OCI-LY3 (cell line): ENCODE data around the gene HACD4.

Source experiments
- H2AFZ ChIP-seq: fragments of 200-600, 300-600 bp; shearing (Covaris generic); 2 replicates; pipeline ENCODE4 v1.6.0; 2014; ENCODE audit warnings: antibody characterized with exemption, low read depth, low read length
- H3K27ac ChIP-seq: fragments of 200-600, 300-600 bp; sonication (generic); 2 replicates; pipeline ENCODE4 v1.5.1; 2014; ENCODE audit warnings: mild to moderate bottlenecking, low read length, moderate library complexity, mixed read lengths
- H3K27me3 ChIP-seq: fragments of 200-600, 300-600 bp; sonication (generic); 2 replicates; pipeline ENCODE4 v1.6.1; 2014; ENCODE audit warnings: low read depth, low read length, mixed read lengths
- H3K36me3 ChIP-seq: fragments of 200-600, 300-600 bp; sonication (generic); replicated peaks from 2 replicates; pipeline ENCODE3; 2014; ENCODE audit warnings: low read depth, low read length, mixed read lengths
- H3K4me1 ChIP-seq: fragments of 300-600, 200-600 bp; sonication (generic); 2 replicates; pipeline ENCODE4 v1.6.1; 2014; ENCODE audit warnings: low read length, mixed read lengths
- H3K4me2 ChIP-seq: fragments of 200-600, 300-600 bp; sonication (generic); 2 replicates; pipeline ENCODE4 v1.6.1; 2014; ENCODE audit warnings: low read length, mixed read lengths
- H3K4me3 ChIP-seq: fragments of 300-600, 200-600 bp; sonication (generic); 2 replicates; pipeline ENCODE4 v1.5.1; 2014; ENCODE audit warnings: antibody characterized with exemption, mild to moderate bottlenecking, low read length, moderate library complexity
- H3K79me2 ChIP-seq: fragments of 300-600, 200-600 bp; shearing (Covaris generic); 2 replicates; pipeline ENCODE4 v1.6.1; 2014; ENCODE audit warnings: mild to moderate bottlenecking, low read length, mixed read lengths
- H3K9ac ChIP-seq: fragments of 300-600, 200-600 bp; shearing (Covaris generic); 2 replicates; pipeline ENCODE4 v1.6.0; 2014; ENCODE audit warnings: mild to moderate bottlenecking, low read length, moderate library complexity
- H3K9me3 ChIP-seq: fragments of 200-600, 300-600 bp; shearing (Covaris generic); 2 replicates; pipeline ENCODE4 v1.6.1; 2014; ENCODE audit warnings: low read length, mixed read lengths; ENCODE audit not compliant: insufficient read depth
- H4K20me1 ChIP-seq: fragments of 200-600, 300-600 bp; sonication (generic); 2 replicates; pipeline ENCODE4 v1.6.1; 2016; ENCODE audit warnings: low read length, mixed read lengths; ENCODE audit not compliant: insufficient read depth
- CTCF ChIP-seq: fragments of 200-600, 300-600 bp; sonication (generic); IDR thresholded peaks from 2 replicates; pipeline ENCODE4 v1.5.1; 2014; ENCODE audit warnings: antibody characterized with exemption, low read length, low read depth
- EZH2phosphoT487 ChIP-seq: fragments of 200-600 bp; shearing (Covaris generic); IDR thresholded peaks from 2 replicates; pipeline ENCODE4 v1.6.1; 2018; ENCODE audit warnings: antibody characterized with exemption, mixed run types, low read depth

HACD4 gene

GRCh38 chr9:20996809-20997208 is 34.6 kb downstream of the HACD4 start:
- no peak overlapping the region for H2AFZ ChIP-seq
- H4K20me1 ChIP-seq = no peaks in the 10 kb centered on the region
- H3K9ac ChIP-seq = no peak overlapping the region
- peaks cover 17% of the 10 kb centered on the region for H3K36me3 ChIP-seq
- H3K4me1 ChIP-seq = peaks cover 18% of the 10 kb centered on the region
- no peaks in the 10 kb centered on the region for H3K79me2 ChIP-seq
- TF ChIP-seq EZH2phosphoT487 = no peak
- TF ChIP-seq CTCF = no peak
- H3K4me2 ChIP-seq = no peak overlapping the region
- no peak overlapping the region for H3K4me3 ChIP-seq
- no peak overlapping the region for H3K27ac ChIP-seq
- 0 out of 2 replicates have a peak, but pooled peaks cover 9% of the 10 kb centered on the region for H3K9me3 ChIP-seq
- no peaks in the 10 kb centered on the region for H3K27me3 ChIP-seq

GRCh38 chr9:20995616-20996015 is 35.8 kb downstream of the HACD4 start:
- Histone ChIP-seq H3K4me3 (no peak overlapping the region), H4K20me1 (no peaks in the 10 kb centered on the region), H3K9me3 (peaks cover 3% of the 10 kb centered on the region; the same call in 1 of the 2 replicates), H2AFZ (no peak overlapping the region), H3K9ac (no peak overlapping the region), H3K79me2 (no peaks in the 10 kb centered on the region), H3K27ac (no peak overlapping the region), H3K36me3 (peaks cover 11% of the 10 kb centered on the region), H3K27me3 (no peaks in the 10 kb centered on the region), H3K4me2 (no peak overlapping the region), H3K4me1 (peaks cover 18% of the 10 kb centered on the region)
- TF ChIP-seq EZH2phosphoT487 (no peak), CTCF (no peak)

- H3K27me3 ChIP-seq = no peaks in the 10 kb centered on the region
- TF ChIP-seq CTCF = no peak
- no peak for TF ChIP-seq EZH2phosphoT487
- H2AFZ ChIP-seq = no peak overlapping the region
- H3K4me3 ChIP-seq = no peak overlapping the region
- H3K4me1 ChIP-seq = peaks cover 18% of the 10 kb centered on the region
- H4K20me1 ChIP-seq = no peaks in the 10 kb centered on the region
- H3K9me3 ChIP-seq = peaks cover 10% of the 10 kb centered on the region; the same call in 1 of the 2 replicates
- no peak overlapping the region for H3K27ac ChIP-seq
- H3K79me2 ChIP-seq = no peaks in the 10 kb centered on the region
- H3K9ac ChIP-seq = no peak overlapping the region
- no peak overlapping the region for H3K4me2 ChIP-seq
- peaks cover 17% of the 10 kb centered on the region for H3K36me3 ChIP-seq
Observed at GRCh38 chr9:20994486-20994885, 37.0 kb downstream of the HACD4 start.

- Histone ChIP-seq H3K4me2 (no peak overlapping the region), H3K27ac (no peak overlapping the region), H2AFZ (no peak overlapping the region), H3K36me3 (peaks cover 19% of the 10 kb centered on the region), H3K9me3 (peaks cover 10% of the 10 kb centered on the region; the same call in 1 of the 2 replicates), H3K79me2 (no peaks in the 10 kb centered on the region), H3K27me3 (no peaks in the 10 kb centered on the region), H3K4me1 (peaks cover 22% of the 10 kb centered on the region), H4K20me1 (no peaks in the 10 kb centered on the region), H3K4me3 (no peak overlapping the region), H3K9ac (no peak overlapping the region)
- TF ChIP-seq EZH2phosphoT487 (no peak), CTCF (no peak)
Observed at GRCh38 chr9:20990867-20991266, 40.6 kb downstream of the HACD4 start.
